Endothelial cell of umbilical vein (primary cell): Measurements from ENCODE around the gene TRIM62. TPM values are rescaled to one million over a fixed set of nuclear protein-coding genes. Genes with fewer than 3 reads are reported as not detected.

Source experiments
- BruUV-seq: library from RNA; stranded (reverse); fragments of 400-500 nt; replicated peaks from 2 replicates; lab custom pipeline; 2021; lab: Mats Ljungman, UMichigan
- CTCF ChIA-PET: fragments of 300-600, 350-600 bp; sonication (Branson Sonifier 250); formaldehyde crosslinking; loops from one replicate; lab custom pipeline; 2021; ENCODE audit warnings: antibody characterized with exemption, inconsistent platforms; lab: Charles Lee
- POLR2A ChIA-PET: fragments of 300-600, 350-600 bp; sonication (Branson Sonifier 250); formaldehyde crosslinking; loops from one replicate; lab custom pipeline; 2021; ENCODE audit warnings: antibody characterized with exemption, inconsistent platforms; lab: Charles Lee
- DNase-seq: peaks from one replicate; pipeline ENCODE4 v3.0.0-alpha.2; 2011; ENCODE audit warnings: low read depth, low spot score
- FAIRE-seq: peaks from 2 replicates; lab custom pipeline; 2011; peaks lifted over from hg19 to GRCh38; lab: Jason Lieb, UNC
- H2AFZ ChIP-seq: 2 replicates; pipeline ENCODE4 v1.6.0; 2012; ENCODE audit warnings: low read depth, low read length, control low read depth, inconsistent platforms
- H3K27ac ChIP-seq: 2 replicates; pipeline ENCODE4 v1.5.1; 2011; ENCODE audit warnings: low read depth, mild to moderate bottlenecking, control low read depth, low read length, moderate library complexity; ENCODE audit not compliant: insufficient read depth
- H3K27me3 ChIP-seq, 2 experiments: 2 replicates each; pipeline versions ENCODE4 v1.6.0 to v1.6.1; 2011; ENCODE audit warnings: low read length in 2 of 2, mixed read lengths in 1 of 2; ENCODE audit not compliant: control insufficient read depth in 2 of 2, insufficient read depth in 2 of 2
- H3K36me3 ChIP-seq, 2 experiments: 2 replicates in 1 of 2; 3 replicates in 1 of 2; pipeline ENCODE4 v1.5.1; 2011; ENCODE audit warnings: low read length in 2 of 2, mild to moderate bottlenecking in 1 of 2, moderate library complexity in 1 of 2; ENCODE audit not compliant: control insufficient read depth in 2 of 2, insufficient read depth in 2 of 2; ENCODE audit errors: extremely low read depth in 1 of 2
- H3K4me1 ChIP-seq: 3 replicates; pipeline ENCODE4 v1.5.1; 2011; ENCODE audit warnings: mild to moderate bottlenecking, low read length; ENCODE audit not compliant: control insufficient read depth, insufficient read depth; ENCODE audit errors: extremely low read depth
- H3K4me2 ChIP-seq: 2 replicates; pipeline ENCODE4 v1.6.1; 2011; ENCODE audit warnings: low read length, control low read depth, mixed read lengths; ENCODE audit not compliant: insufficient read depth
- H3K4me3 ChIP-seq, 3 experiments: fragments of 200-600 bp in 1 of 3; sonication (generic), shearing (Covaris generic) in 1 of 3; replicated peaks in 1 of 3; 2 replicates each; pipeline ENCODE4 v1.5.1; 2011 to 2016; ENCODE audit warnings: control low read depth in 3 of 3, low read length in 3 of 3, mild to moderate bottlenecking in 2 of 3, inconsistent platforms in 1 of 3, low read depth in 1 of 3, moderate library complexity in 1 of 3; ENCODE audit not compliant: insufficient read depth in 1 of 3
- H3K79me2 ChIP-seq: 2 replicates; pipeline ENCODE4 v1.6.0; 2012; ENCODE audit warnings: low read length, inconsistent platforms; ENCODE audit not compliant: control insufficient read depth, insufficient read depth
- H3K9ac ChIP-seq: replicated peaks from 2 replicates; pipeline ENCODE3; 2011; ENCODE audit warnings: low read length, control low read depth; ENCODE audit not compliant: insufficient read depth; ENCODE audit errors: extremely low read depth
- H3K9me1 ChIP-seq: replicated peaks from 3 replicates; pipeline ENCODE4 v1.6.0; 2011; ENCODE audit warnings: mild to moderate bottlenecking, low read length; ENCODE audit not compliant: control insufficient read depth, insufficient read depth; ENCODE audit errors: extremely low read depth
- H3K9me3 ChIP-seq: replicated peaks from 2 replicates; pipeline ENCODE4 v1.5.1; 2012; ENCODE audit warnings: low read length, inconsistent platforms; ENCODE audit not compliant: control insufficient read depth, insufficient read depth
- H4K20me1 ChIP-seq: replicated peaks from 2 replicates; pipeline ENCODE3; 2011; ENCODE audit warnings: mild to moderate bottlenecking, low read length; ENCODE audit not compliant: control insufficient read depth, insufficient read depth; ENCODE audit errors: extremely low read depth
- EZH2 ChIP-seq: IDR thresholded peaks from 2 replicates; pipeline ENCODE4 v1.6.1; 2012; ENCODE audit warnings: borderline replicate concordance, low read depth, mild to moderate bottlenecking, moderate library complexity, low read length, inconsistent platforms; ENCODE audit not compliant: severe bottlenecking
- MYC ChIP-seq: IDR thresholded peaks from one replicate; pipeline ENCODE4 v1.6.1; 2011; ENCODE audit warnings: mild to moderate bottlenecking, low read depth, low read length
- POLR2A ChIP-seq: IDR thresholded peaks from 2 replicates; pipeline ENCODE4 v1.6.1; 2012; ENCODE audit warnings: low read depth, mild to moderate bottlenecking, control low read depth, low read length
- POLR2AphosphoS5 ChIP-seq: IDR thresholded peaks from 2 replicates; pipeline ENCODE4 v1.6.1; 2012; ENCODE audit warnings: low read depth, mild to moderate bottlenecking, control low read depth, low read length, moderate library complexity; ENCODE audit not compliant: insufficient read depth
- dilution Hi-C: fragments of 300-500 bp; cut with MboI; formaldehyde crosslinking; loops from one replicate; pipeline ENCODE4 v1.15.0; 2019; ENCODE audit warnings: low sequenced_read_pairs; ENCODE audit not compliant: extremely low pct_ligation_motif_present
- intact Hi-C: fragments of 100-400 bp; cut with micrococcal nuclease; formaldehyde crosslinking; loops from one replicate; pipeline ENCODE4 v1.10.0; 2022
- polyA plus RNA-seq, 4 experiments: library from polyadenylated mRNA; depleted of rRNA in 3 of 4; stranded (reverse) in 3 of 4; unstranded in 1 of 4; fragments of >200 nt; gene quantifications; 2 replicates each; pipeline versions ENCODE4 v1.2.1 to v1.2.3, GENCODE V29; 2011 to 2012; ENCODE audit warnings: missing spikeins in 1 of 4
- total RNA-seq: library from RNA; stranded (reverse); gene quantifications from 2 replicates; pipeline ENCODE4 v1.2.3, GENCODE V29; 2021
- TF ChIP-seq, protein P1 (sequence below): IDR thresholded peaks from 2 replicates; pipeline ENCODE4 v1.6.1; 2011; ENCODE audit not compliant: insufficient read depth, insufficient read length
- TF ChIP-seq, protein P2 (sequence below), 2 donors: IDR thresholded peaks; 1 replicate in 1 of 2; 2 replicates in 1 of 2; pipeline ENCODE4 v1.5.1; 2011; ENCODE audit warnings: low read length in 2 of 2, mild to moderate bottlenecking in 2 of 2, moderate library complexity in 2 of 2, control low read depth in 1 of 2, inconsistent platforms in 1 of 2, low read depth in 1 of 2; ENCODE audit not compliant: insufficient read depth in 1 of 2; ENCODE audit errors: extremely low read depth in 1 of 2

The TRIM62 gene
- total and polyA plus RNA-seq, 2 donors (not counting 3 experiments of a cell fraction or from before 2014, with no cell fraction given): 8.3 to 9.3 TPM

DNA sequence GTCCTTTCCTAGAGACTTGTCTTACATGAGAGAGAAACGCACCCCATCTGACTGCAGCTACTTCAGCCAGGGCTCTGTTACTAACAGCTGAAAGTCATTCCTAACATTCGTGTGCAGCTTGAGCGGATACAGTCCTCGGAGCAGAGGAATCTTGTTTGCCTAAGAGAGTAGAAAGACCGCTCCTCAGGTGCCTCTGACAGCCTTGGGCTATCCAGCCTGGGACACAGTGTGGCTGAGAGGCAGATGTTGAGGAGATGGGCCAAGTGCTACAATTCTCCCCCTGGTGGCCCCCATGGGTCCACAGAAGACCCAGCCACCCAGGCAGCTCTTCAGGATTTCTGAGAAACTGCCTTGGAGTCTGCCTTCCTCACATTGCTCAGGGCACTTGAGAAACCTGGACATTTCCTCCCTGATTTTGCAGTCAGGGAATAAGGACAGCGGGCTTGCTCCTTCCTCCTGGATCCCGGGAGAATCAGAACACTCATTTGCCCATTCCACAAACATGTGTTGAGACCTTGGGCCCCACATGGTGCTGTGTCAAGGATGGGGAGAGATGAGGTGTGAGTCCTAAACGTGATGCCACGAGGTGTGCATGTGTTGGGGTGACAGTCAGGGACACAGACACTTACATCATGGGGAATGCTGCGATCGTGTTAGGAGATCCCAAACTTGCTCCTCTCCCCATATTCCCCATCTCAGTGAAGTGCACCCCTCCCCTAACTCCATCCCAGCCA lies 13.1 kb downstream of the TRIM62 start:
- FAIRE-seq: no peak
- no peak overlapping the region for H3K4me3 ChIP-seq
- H3K79me2 ChIP-seq: no peaks in the 10 kb centered on the region
- no peak overlapping the region for H3K9ac ChIP-seq
- TF ChIP-seq POLR2AphosphoS5 (no peak), MYC (no peak), EZH2 (no peak), POLR2A (no peak)
- TF ChIP-seq, protein P1, sequence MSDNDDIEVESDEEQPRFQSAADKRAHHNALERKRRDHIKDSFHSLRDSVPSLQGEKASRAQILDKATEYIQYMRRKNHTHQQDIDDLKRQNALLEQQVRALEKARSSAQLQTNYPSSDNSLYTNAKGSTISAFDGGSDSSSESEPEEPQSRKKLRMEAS: no peak
- TF ChIP-seq, protein P2, sequence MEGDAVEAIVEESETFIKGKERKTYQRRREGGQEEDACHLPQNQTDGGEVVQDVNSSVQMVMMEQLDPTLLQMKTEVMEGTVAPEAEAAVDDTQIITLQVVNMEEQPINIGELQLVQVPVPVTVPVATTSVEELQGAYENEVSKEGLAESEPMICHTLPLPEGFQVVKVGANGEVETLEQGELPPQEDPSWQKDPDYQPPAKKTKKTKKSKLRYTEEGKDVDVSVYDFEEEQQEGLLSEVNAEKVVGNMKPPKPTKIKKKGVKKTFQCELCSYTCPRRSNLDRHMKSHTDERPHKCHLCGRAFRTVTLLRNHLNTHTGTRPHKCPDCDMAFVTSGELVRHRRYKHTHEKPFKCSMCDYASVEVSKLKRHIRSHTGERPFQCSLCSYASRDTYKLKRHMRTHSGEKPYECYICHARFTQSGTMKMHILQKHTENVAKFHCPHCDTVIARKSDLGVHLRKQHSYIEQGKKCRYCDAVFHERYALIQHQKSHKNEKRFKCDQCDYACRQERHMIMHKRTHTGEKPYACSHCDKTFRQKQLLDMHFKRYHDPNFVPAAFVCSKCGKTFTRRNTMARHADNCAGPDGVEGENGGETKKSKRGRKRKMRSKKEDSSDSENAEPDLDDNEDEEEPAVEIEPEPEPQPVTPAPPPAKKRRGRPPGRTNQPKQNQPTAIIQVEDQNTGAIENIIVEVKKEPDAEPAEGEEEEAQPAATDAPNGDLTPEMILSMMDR (IDR thresholded peaks at IDR 0.05; ENCODE audit: extremely low read depth in 1 of 2, insufficient read depth in 1 of 2, low read depth in 1 of 2, low read length in 2 of 2): no peak
- H3K9me1 ChIP-seq: no peaks in the 10 kb centered on the region
- ChIA-PET CTCF (interaction anchor here (0.9 to 1.6 kb wide), 3 partner anchors 12 to 31 kb away, joined by 3 to 6 read pairs (median 4); no protein-coding TSS in a partner anchor), POLR2A (no interaction called here)
- no peak overlapping the region for H3K4me2 ChIP-seq
- no TSS peak for BruUV-seq
- H3K27ac ChIP-seq: no peak overlapping the region
- no peak overlapping the region for H2AFZ ChIP-seq
- no peaks in the 10 kb centered on the region for H3K9me3 ChIP-seq
- intact Hi-C loops (no loop called here), dilution Hi-C loops (no loop called here)
- H3K36me3 ChIP-seq: no peaks in the 10 kb centered on the region
- DNase-seq: no peak
- H3K27me3 ChIP-seq: no peaks in the 10 kb centered on the region
- peaks cover 7% of the 10 kb centered on the region for H3K4me1 ChIP-seq
- no peaks in the 10 kb centered on the region for H4K20me1 ChIP-seq
